Medulla oblongata (tissue), 1 donor: Measurements from ENCODE around the gene POLK.
"Not testable (repeated sequence)": the region's sequence is repeated elsewhere in the genome, so short reads cannot be mapped to it uniquely, and the experiment has no call there.

Source experiments
- DNase-seq: peaks from one replicate; pipeline ENCODE4 v3.0.0-alpha.2; 2015; ENCODE audit errors: extremely low spot score

The POLK gene

GRCh38 chr5:75511435-75512382 is at the start of gene POLK, which contains the start of gene CERT1:
Gene POLK, plus strand, starts transcription at chr5:75511891.
Gene CERT1, minus strand, starts transcription at chr5:75511629. Its CDS starts 422 bp downstream, at chr5:75511207.
- peak; percentile 100 for DNase-seq

GRCh38 chr5:75463726-75464125 is 48.0 kb upstream of the POLK start:
- DNase-seq, result no peak

GRCh38 chr5:75465480-75465879 is 46.2 kb upstream of the POLK start:
- peak; percentile 30 for DNase-seq

GRCh38 chr5:75466006-75466716 is 45.5 kb upstream of the POLK start:
- no peak for DNase-seq

- no peak for DNase-seq
These were observed 43.1 kb upstream of the POLK start for GRCh38 chr5:75468593-75468992.

GRCh38 chr5:75469017-75469416 is 42.7 kb upstream of the POLK start:
- DNase-seq, result no peak

- no peak for DNase-seq
These were observed 40.5 kb upstream of the POLK start for GRCh38 chr5:75471193-75471592.

- no peak for DNase-seq
These were observed 38.7 kb upstream of the POLK start for GRCh38 chr5:75472973-75473372.

GRCh38 chr5:75473463-75473862 is 38.2 kb upstream of the POLK start:
- no peak for DNase-seq

GRCh38 chr5:75475364-75475763 is 36.3 kb upstream of the POLK start:
- DNase-seq, result no peak

GRCh38 chr5:75481024-75481423 is 30.7 kb upstream of the POLK start:
- no peak for DNase-seq

GRCh38 chr5:75482482-75482881 is 29.2 kb upstream of the POLK start:
- no peak for DNase-seq

- DNase-seq, result no peak
These were observed 27.1 kb upstream of the POLK start for GRCh38 chr5:75484605-75485004.

- DNase-seq, result not testable (repeated sequence)
These were observed 21.8 kb upstream of the POLK start for GRCh38 chr5:75489847-75490246.

GRCh38 chr5:75491621-75492020 is 20.1 kb upstream of the POLK start:
- DNase-seq, result no peak

GRCh38 chr5:75496026-75496425 is 15.7 kb upstream of the POLK start:
- no peak for DNase-seq

- DNase-seq, result no peak
These were observed 13.4 kb upstream of the POLK start for GRCh38 chr5:75498208-75498777.

GRCh38 chr5:75498875-75499274 is 12.8 kb upstream of the POLK start:
- not testable (repeated sequence) for DNase-seq

GRCh38 chr5:75505112-75505511 is 6.6 kb upstream of the POLK start:
- not testable (repeated sequence) for DNase-seq

- DNase-seq, result no peak
These were observed 3.9 kb upstream of the POLK start for GRCh38 chr5:75507841-75508240.

GRCh38 chr5:75509546-75509945 is 2.1 kb upstream of the POLK start:
- peak; percentile 18 for DNase-seq

GRCh38 chr5:75509956-75510355 is 1.7 kb upstream of the POLK start:
- DNase-seq, result peak; percentile 63
